Measurements from ENCODE around the gene HS6ST2.

HS6ST2 gene

GRCh38 chrX:132609362-132609848 lies 349.0 kb downstream of the HS6ST2 start:
- no peak for TF ChIP-seq CTCF (IDR thresholded peaks at IDR 0.05; ENCODE audit: low read depth, low read length)
- in situ Hi-C loops (cut with HindIII; ENCODE audit: low sequenced_read_pairs): no loop called here
- no peak overlapping the region for H3K4me3 ChIP-seq (ENCODE audit: low read depth, low read length)
- no peak for DNase-seq (ENCODE audit: low read depth, low spot score)

- no peak for TF ChIP-seq CTCF (IDR thresholded peaks at IDR 0.05; ENCODE audit: low read depth, low read length)
- in situ Hi-C loops (cut with HindIII; ENCODE audit: low sequenced_read_pairs): no loop called here
Observed at GRCh38 chrX:132603700-132604286, 354.6 kb downstream of the HS6ST2 start.

GRCh38 chrX:132602701-132603100 lies 355.7 kb downstream of the HS6ST2 start:
- TF ChIP-seq CTCF (IDR thresholded peaks at IDR 0.05; ENCODE audit: low read depth, low read length): no peak
- DNase-seq (ENCODE audit: low read depth, low spot score): no peak
- H3K4me3 ChIP-seq (ENCODE audit: low read depth, low read length): no peak overlapping the region
- in situ Hi-C loops (cut with HindIII; ENCODE audit: low sequenced_read_pairs): no loop called here

More at GRCh38 chrX:132603700-132604286, 354.6 kb downstream of the HS6ST2 start:
- DNase-seq (ENCODE audit: low read depth, low spot score): no peak
- H3K4me3 ChIP-seq (ENCODE audit: low read depth, low read length): no peak overlapping the region

- no peak for DNase-seq (ENCODE audit: low read depth, low spot score)
- H3K4me3 ChIP-seq (ENCODE audit: low read depth, low read length): no peak overlapping the region
- TF ChIP-seq CTCF (IDR thresholded peaks at IDR 0.05; ENCODE audit: low read depth, low read length): no peak
- in situ Hi-C loops (cut with HindIII; ENCODE audit: low sequenced_read_pairs): no loop called here
Observed at GRCh38 chrX:132594999-132595398, 363.4 kb downstream of the HS6ST2 start.

- in situ Hi-C loops (cut with HindIII; ENCODE audit: low sequenced_read_pairs): no loop called here
- no peak overlapping the region for H3K4me3 ChIP-seq (ENCODE audit: low read depth, low read length)
- no peak for TF ChIP-seq CTCF (IDR thresholded peaks at IDR 0.05; ENCODE audit: low read depth, low read length)
- no peak for DNase-seq (ENCODE audit: low read depth, low spot score)
Observed at GRCh38 chrX:132594129-132594528, 364.3 kb downstream of the HS6ST2 start.

- in situ Hi-C loops (cut with HindIII; ENCODE audit: low sequenced_read_pairs): no loop called here
- H3K4me3 ChIP-seq (ENCODE audit: low read depth, low read length): no peak overlapping the region
- TF ChIP-seq CTCF (IDR thresholded peaks at IDR 0.05; ENCODE audit: low read depth, low read length): peak; percentile 38
- DNase-seq (ENCODE audit: low read depth, low spot score): no peak
Observed at GRCh38 chrX:132592880-132593279, 365.5 kb downstream of the HS6ST2 start.
